Choroid plexus epithelial cell (primary cell): ENCODE data around the gene CPNE8.

Experiments
- DNase-seq: peaks from one replicate; pipeline ENCODE4 v3.0.0-alpha.2; 2010; ENCODE audit warnings: low read depth
- H3K4me3 ChIP-seq: 2 replicates; pipeline ENCODE4 v1.5.1; 2011; ENCODE audit warnings: low read depth, mild to moderate bottlenecking, control low read depth, low read length, moderate library complexity
- TF ChIP-seq, protein P1 (sequence below): conservative IDR thresholded peaks from 2 replicates; pipeline ENCODE4 v1.5.1; 2011; ENCODE audit warnings: low read depth, mild to moderate bottlenecking, control low read depth, inconsistent platforms, low read length, moderate library complexity

CPNE8 gene

DNA sequence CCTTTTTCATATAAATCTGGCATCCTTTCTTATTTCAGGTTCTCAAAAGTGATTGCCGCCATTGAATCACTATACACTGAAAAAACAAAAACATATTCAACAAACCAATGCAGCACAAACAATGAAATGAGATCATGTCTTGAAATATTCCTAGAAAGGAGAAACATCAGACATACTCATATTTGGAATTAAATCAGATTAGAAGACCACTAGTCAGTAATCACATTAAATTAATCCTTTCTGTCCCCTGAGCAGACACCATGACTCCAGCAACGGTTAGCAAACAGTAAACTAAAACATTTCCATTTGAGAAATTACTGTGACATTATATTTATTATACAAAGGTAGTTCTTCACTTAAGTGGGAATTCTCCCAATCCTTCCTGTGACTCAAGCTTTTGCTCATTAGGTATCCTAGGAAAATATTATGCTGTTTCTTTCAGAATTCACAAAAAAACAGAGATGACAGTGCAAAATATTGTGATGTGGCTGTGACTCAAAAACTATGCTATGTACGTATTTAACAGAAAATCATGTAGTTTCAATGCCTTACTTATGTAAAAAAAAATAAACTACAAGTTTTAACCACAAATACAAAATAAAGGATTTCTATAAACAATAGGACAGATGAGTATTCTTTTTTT is 29.7 kb downstream of the CPNE8 start:
- TF ChIP-seq, protein P1, sequence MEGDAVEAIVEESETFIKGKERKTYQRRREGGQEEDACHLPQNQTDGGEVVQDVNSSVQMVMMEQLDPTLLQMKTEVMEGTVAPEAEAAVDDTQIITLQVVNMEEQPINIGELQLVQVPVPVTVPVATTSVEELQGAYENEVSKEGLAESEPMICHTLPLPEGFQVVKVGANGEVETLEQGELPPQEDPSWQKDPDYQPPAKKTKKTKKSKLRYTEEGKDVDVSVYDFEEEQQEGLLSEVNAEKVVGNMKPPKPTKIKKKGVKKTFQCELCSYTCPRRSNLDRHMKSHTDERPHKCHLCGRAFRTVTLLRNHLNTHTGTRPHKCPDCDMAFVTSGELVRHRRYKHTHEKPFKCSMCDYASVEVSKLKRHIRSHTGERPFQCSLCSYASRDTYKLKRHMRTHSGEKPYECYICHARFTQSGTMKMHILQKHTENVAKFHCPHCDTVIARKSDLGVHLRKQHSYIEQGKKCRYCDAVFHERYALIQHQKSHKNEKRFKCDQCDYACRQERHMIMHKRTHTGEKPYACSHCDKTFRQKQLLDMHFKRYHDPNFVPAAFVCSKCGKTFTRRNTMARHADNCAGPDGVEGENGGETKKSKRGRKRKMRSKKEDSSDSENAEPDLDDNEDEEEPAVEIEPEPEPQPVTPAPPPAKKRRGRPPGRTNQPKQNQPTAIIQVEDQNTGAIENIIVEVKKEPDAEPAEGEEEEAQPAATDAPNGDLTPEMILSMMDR, result no peak
- DNase-seq, result no peak
- no peak overlapping the region for H3K4me3 ChIP-seq

DNA sequence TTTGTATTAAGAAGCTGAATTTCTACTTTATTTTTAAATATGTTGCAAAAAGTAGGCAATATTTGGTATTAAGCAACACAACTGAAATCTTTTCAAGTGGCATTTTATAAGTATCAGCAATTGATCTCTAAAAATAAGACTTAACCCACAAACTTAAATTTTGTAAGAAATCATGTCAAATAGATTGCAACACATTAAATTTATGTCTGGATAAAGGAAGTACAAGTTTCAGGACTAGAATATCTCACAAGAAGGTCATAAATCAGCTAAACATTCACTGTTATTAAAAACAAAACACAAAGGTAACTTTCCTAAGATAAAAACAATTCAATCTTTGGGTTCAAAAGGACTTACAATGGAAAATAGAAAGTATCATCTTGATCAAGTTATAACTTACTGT is 32.8 kb downstream of the CPNE8 start:
- DNase-seq, result no peak
- TF ChIP-seq, protein P1, result no peak

DNA sequence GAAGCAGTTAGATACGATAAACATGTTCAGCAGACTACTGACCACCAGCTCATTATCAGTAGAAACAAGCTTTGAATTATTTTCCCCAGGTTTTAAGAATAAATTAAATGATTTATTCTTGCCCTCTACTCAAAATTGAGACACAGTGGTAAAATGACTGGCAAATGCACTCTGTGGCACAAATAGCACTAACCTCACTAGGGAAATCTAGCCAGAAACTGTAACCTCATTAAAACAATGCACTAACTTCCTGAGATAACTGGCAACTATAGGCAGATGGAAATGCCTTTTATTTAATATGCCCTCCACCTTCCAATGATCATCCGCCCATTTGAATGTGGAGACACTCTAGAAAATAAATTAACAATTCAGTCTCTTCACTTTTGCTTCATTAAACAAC is 33.2 kb downstream of the CPNE8 start:
- no peak overlapping the region for H3K4me3 ChIP-seq
- DNase-seq, result no peak
- TF ChIP-seq, protein P1, result no peak

More for the DNA sequence above, 32.8 kb downstream of the CPNE8 start:
- H3K4me3 ChIP-seq, result no peak overlapping the region

DNA sequence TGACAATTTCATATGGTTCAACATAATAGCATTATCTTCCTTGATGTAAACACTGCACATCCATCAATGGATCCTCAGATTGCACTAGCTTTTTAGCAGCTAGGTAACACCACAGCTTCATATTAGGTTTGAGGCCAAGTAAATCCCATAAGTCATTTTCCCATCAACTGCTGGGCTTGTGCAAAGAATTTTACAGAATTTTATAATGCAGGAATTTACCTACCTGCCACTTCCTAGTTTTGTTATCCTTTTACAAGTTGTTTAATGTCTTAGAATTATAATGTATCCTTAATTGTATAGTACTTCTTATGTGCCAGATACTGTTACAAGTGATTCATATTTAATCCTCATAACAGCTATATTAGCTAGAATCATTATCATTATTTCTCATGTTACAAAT is 36.4 kb downstream of the CPNE8 start:
- TF ChIP-seq, protein P1, result no peak
- no peak for DNase-seq
- no peak overlapping the region for H3K4me3 ChIP-seq

DNA sequence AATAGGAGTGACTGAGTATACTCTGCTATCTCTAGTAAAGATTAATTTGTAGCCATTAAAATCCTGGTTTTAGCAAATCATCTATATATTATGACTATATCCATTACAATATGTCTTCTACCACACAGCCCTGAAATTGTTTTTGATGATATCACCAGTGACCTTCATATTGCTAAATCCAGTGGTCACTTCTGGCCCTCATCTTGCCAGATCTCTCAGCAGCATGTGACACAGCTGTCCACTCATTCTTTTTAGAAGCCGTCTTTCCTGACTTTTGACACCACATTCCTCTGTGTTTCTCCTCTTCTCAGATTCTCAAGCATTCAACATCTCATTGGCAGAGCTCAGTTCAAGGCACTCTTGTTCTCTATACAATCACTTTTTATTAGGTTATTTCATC is 54.9 kb downstream of the CPNE8 start:
- peak; percentile 43 for DNase-seq
- TF ChIP-seq, protein P1, result no peak
- H3K4me3 ChIP-seq, result no peak overlapping the region

DNA sequence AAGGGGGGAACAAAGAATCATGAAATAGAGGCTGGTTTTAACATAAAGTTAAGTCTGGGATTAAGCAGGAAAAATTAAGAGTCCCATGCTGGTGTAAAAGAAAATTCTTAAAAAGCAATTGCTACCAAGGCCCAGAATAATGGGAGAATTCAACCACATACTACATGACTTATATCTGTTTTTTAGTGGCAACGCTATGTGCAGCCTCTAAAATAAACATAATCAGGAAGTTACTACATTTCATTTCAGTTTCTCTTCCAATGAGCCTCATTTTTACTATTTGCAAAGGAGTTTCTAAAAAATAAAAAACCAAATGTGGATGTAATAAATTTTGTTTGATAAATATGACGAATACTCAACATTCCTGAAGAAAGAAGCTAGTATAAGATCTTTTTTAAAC is 58.1 kb downstream of the CPNE8 start:
- TF ChIP-seq, protein P1, result no peak
- no peak overlapping the region for H3K4me3 ChIP-seq
- DNase-seq, result no peak

DNA sequence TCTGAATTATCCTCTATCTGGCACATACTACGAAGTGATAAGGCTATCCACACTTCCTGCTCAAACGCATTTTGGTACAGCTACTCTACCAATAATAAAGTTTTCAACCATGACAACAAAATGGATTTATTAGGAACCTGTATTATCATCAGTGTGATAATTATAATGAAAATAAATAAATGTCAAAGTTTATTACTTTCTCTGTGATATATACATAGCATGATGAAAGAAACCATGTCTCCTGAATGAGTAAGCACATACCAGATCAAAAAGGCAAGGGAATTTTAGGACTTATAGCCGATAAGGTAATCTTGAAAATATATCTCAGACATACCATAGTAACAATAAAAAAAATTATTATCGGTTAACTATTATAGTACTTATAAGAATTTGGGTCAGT is 61.1 kb downstream of the CPNE8 start:
- TF ChIP-seq, protein P1, result no peak
- DNase-seq, result no peak
- no peak overlapping the region for H3K4me3 ChIP-seq
